AG10803 (cell line): ENCODE results near the gene LGALSL.

Source experiments
- DNase-seq: peaks from one replicate; pipeline ENCODE4 v3.0.0; 2010; ENCODE audit warnings: low read depth
- H3K4me3 ChIP-seq: 2 replicates; pipeline ENCODE4 v1.5.1; 2011; ENCODE audit warnings: mild to moderate bottlenecking, low read length, control low read depth
- TF ChIP-seq, protein P1 (sequence below): conservative IDR thresholded peaks from 2 replicates; pipeline ENCODE4 v1.5.1; 2011; ENCODE audit warnings: mild to moderate bottlenecking, low read length, control low read depth, inconsistent platforms

Gene LGALSL

DNA sequence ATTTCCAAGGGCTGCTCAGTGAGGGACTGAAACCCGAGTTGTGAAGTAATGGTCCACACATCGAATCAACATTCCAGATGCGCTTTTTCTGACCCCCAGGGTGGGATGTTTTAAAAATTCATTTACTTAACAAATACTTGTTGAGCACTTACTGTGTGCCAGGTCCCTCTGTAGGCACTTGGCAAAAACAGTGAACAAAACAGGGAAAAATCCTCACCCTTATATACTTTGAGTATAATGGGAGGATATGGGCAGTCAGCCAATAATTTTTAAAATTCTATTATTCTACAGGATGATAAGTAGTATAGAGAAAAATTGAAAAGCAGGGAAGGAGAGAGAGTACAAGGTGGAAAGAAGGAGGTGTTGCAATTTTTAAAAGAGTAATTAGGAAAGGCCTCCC lies 38.9 kb downstream of the LGALSL start:
- TF ChIP-seq, protein P1, sequence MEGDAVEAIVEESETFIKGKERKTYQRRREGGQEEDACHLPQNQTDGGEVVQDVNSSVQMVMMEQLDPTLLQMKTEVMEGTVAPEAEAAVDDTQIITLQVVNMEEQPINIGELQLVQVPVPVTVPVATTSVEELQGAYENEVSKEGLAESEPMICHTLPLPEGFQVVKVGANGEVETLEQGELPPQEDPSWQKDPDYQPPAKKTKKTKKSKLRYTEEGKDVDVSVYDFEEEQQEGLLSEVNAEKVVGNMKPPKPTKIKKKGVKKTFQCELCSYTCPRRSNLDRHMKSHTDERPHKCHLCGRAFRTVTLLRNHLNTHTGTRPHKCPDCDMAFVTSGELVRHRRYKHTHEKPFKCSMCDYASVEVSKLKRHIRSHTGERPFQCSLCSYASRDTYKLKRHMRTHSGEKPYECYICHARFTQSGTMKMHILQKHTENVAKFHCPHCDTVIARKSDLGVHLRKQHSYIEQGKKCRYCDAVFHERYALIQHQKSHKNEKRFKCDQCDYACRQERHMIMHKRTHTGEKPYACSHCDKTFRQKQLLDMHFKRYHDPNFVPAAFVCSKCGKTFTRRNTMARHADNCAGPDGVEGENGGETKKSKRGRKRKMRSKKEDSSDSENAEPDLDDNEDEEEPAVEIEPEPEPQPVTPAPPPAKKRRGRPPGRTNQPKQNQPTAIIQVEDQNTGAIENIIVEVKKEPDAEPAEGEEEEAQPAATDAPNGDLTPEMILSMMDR, result no peak
- DNase-seq, result no peak
- no peak overlapping the region for H3K4me3 ChIP-seq

DNA sequence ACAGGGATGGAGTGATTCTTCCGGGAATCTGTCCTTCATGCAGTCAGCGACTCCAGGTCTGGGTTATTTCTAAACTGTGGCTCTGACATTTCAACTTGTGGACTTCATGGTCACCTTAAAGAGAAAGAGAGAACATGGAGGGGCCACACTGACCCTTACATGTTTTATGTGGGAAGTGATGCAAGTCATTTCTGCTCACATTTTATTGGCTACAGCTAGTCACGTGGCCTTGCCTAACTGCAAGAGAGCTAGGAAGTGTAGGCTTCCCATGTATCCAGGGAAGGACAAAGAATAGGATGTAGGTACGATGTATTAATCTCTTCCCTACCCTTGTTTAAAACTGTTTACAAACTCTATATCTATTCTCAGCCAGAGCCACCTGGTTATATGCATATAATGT lies 39.8 kb downstream of the LGALSL start:
- TF ChIP-seq, protein P1, result no peak

DNA sequence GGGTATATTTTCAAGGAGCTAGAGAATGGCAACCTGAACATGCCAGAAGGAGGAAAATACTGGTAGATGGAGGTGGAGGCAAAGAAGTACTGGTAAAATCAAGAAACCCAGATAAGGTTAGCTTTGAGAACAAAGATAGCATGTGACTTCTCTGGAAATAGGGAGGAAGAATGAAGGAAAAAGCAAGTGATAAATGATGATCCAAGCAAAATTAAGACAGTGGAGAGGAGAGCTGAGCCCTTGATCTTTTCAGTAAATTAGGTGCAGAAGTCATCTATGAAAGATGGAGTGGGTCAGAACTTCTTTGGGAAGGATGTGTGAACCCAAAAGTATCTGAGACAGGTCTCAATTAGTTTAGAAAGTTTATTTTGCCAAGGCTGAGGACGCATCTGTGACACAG lies 44.5 kb downstream of the LGALSL start:
- DNase-seq, result no peak
- TF ChIP-seq, protein P1, result no peak
- no peak overlapping the region for H3K4me3 ChIP-seq

More for the DNA sequence above, 39.8 kb downstream of the LGALSL start:
- H3K4me3 ChIP-seq, result no peak overlapping the region
- DNase-seq, result no peak

DNA sequence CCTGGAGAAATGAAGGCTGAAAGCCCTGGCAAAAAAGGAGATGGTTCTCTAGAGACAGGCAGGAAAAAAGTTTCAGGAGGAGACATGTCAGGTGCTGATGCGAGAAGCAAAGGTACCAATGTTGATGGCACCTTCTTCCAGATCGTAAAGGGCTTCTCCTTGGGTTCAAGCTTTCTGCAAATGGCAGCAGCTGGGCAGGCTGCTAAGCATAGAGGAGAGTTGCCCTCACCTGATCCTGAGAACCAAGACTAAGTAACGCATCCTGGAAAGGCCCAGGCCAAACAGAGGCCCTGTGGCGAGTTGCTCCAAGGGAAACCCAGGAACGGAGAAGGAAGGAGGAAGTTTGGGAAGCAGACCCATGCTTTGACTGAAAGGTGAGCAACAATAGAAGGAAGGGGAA lies 46.6 kb downstream of the LGALSL start:
- TF ChIP-seq, protein P1, result no peak
- H3K4me3 ChIP-seq, result no peak overlapping the region
- no peak for DNase-seq

DNA sequence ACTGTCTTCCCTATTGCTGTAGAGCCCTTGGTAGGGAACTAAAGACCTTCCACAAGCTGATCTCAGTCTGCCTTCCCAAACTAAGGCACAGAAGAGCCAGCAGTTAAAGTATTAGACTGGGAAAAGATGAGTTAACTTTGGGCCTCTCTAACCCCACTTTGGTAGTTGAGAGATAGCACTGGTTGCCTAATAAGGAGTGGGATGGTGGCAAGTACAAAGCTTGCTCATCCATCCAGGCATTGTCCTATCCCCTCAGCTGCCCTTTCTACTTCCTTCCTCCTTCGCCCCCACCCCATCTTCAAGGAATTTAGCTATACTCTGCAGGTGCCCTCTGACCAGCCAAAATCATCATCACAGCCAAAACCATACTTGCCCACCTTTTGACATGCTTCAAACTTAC lies 48.0 kb downstream of the LGALSL start:
- TF ChIP-seq, protein P1, result no peak
- no peak for DNase-seq
- no peak overlapping the region for H3K4me3 ChIP-seq

DNA sequence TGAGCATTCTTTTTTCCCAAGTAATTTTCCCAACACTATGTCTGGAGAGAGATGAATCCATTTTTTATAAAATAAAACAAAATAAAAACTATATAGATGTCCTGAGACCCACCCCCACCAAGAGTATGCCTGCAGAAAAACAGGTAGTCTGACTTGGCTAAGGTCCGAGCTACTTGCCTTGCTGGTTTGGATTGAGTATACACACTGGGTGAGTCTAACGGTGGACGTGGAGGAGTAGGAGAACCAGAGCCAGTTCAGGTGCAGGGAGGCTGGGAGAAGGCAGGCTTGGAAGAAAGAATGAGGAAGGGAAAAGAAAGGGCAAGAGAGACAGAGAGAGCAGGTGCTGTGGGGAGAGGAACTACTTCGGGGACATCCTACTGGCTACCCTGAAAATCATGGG lies 48.9 kb downstream of the LGALSL start:
- TF ChIP-seq, protein P1, result no peak
- no peak overlapping the region for H3K4me3 ChIP-seq
- no peak for DNase-seq

DNA sequence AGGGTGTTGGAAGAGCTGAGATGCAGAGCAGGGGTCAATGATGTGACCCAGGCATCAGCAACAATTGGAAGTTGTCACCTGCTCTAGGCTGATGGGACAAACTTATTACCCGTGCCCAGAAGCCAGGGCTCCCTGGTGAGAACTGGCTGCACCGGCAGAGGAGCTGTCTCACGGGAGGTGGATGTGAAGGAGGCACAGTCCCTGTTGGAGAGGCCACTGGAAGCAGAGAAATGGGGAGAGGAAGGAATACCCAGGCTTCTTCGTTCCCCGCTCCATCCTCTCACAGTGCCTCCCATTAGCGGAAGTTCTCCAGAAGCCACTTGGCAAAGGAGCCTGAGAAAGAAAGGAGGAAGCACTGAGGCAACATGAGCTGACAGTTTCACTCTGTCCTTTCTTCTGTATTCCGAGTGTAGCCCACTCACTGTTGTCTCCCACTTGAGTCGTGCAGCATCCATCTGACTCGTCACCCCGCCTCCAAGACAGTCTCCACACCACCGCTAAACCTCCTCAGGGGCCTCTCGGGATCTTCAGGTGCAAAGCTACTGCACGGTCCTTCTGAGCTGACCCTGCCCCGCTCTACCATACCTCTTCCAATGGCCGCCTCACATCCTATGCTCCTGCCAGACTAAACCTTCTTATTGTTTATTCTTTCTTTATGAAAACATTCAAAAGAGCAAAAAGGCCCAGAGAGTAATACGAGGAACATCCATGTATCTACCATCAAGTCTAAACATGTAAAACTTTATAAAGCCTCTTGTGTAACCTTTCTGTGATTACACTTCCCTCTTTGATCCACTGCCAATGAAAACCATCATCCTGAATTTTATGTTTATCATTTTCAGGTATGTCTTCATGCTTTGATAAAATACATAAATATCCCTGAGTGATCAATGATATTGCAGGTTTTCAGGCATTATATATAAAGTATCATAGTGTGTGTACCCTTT lies 51.1 kb downstream of the LGALSL start:
- no peak overlapping the region for H3K4me3 ChIP-seq
- no peak for DNase-seq
- TF ChIP-seq, protein P1, result no peak
